Stomach (tissue), 9 donors: Measurements from ENCODE around the gene DNASE1L3. TPM values are rescaled to one million over a fixed set of nuclear protein-coding genes. Genes with fewer than 3 reads are reported as not detected.

Experiments
- DNase-seq, 2 donors: peaks; one replicate each; pipeline versions ENCODE4 v3.0.0 to v3.0.0-alpha.2; 2013 to 2019
- H3K27ac ChIP-seq, 5 donors: fragments of 200-600 bp in 4 of 5; sonication (generic) in 4 of 5; one replicate each; pipeline ENCODE4 v1.5.1; 2013 to 2019; ENCODE audit warnings: mild to moderate bottlenecking in 1 of 5, moderate library complexity in 1 of 5
- H3K27me3 ChIP-seq, 3 donors: fragments of 200-600 bp; sonication (generic); one replicate each; pipeline ENCODE4 v1.5.1; 2017 to 2019; ENCODE audit warnings: mixed run types in 1 of 3
- H3K36me3 ChIP-seq, 4 donors: fragments of 200-600 bp; sonication (generic); 1 replicate in 3 of 4; 2 replicates in 1 of 4; pipeline ENCODE4 v1.5.1; 2016 to 2019
- H3K4me1 ChIP-seq, 4 donors: fragments of 200-600 bp; sonication (generic); one replicate each; pipeline ENCODE4 v1.5.1; 2016 to 2019
- H3K4me3 ChIP-seq, 4 donors: fragments of 200-600 bp; sonication (generic) in 3 of 4; one replicate each; pipeline ENCODE4 v1.5.1; 2016 to 2019; ENCODE audit warnings: mild to moderate bottlenecking in 1 of 4
- H3K9me3 ChIP-seq, 4 donors: fragments of 200-600 bp; sonication (generic); one replicate each; pipeline ENCODE4 v1.5.1; 2016 to 2019
- EP300 ChIP-seq: sonication (generic); formaldehyde crosslinking; IDR thresholded peaks from one replicate; pipeline ENCODE4 v1.6.1; 2017; ENCODE audit warnings: antibody characterized with exemption
- POLR2A ChIP-seq, 4 donors: fragments of 450-650 bp; IDR thresholded peaks; one replicate each; pipeline ENCODE4 v1.6.1; 2016; ENCODE audit warnings: antibody characterized with exemption in 4 of 4, control low read depth in 2 of 4, mild to moderate bottlenecking in 1 of 4, moderate library complexity in 1 of 4
- POLR2AphosphoS5 ChIP-seq, 3 donors: sonication (generic); formaldehyde crosslinking; IDR thresholded peaks; one replicate each; pipeline ENCODE4 v1.6.1; 2016; ENCODE audit warnings: antibody characterized with exemption in 3 of 3
- WGBS, 5 donors: extraction: QIAGEN DNeasy Blood & Tissue Kit in 3 of 5; methylation state at CpG; one replicate each; pipeline versions ENCODE4 v1.1.5 to v1.1.7; 2013 to 2018; 5-methylcytosine and 5-hydroxymethylcytosine counted together
- intact Hi-C: fragments of 100-400 bp; cut with DNase I; formaldehyde crosslinking; loops from one replicate; pipeline ENCODE4 v1.15.1; 2023; ENCODE audit warnings: low total_unique reads
- polyA plus RNA-seq, 3 donors: library from polyadenylated mRNA; stranded (reverse); fragments of 200-250 nt; gene quantifications; one replicate each; pipeline ENCODE4 v1.2.3, GENCODE V29; 2013
- total RNA-seq, 5 donors: library from RNA; depleted of rRNA; stranded (reverse); fragments of >200 nt; gene quantifications; one replicate each; pipeline versions ENCODE4 v1.1.0 to v1.2.3, GENCODE V29; 2014 to 2016
- TF ChIP-seq, protein P1 (sequence below), 7 experiments: fragments of 450-650 bp in 4 of 7; fragments of 200-600 bp in 3 of 7; sonication (generic) in 3 of 7; IDR thresholded peaks; one replicate each; pipeline ENCODE4 v1.5.1; 2016 to 2019; ENCODE audit warnings: antibody characterized with exemption in 7 of 7, control low read depth in 2 of 7, mild to moderate bottlenecking in 1 of 7
- donor health status: healthy with polysubstance abuse.
- donor health status: Bipolar disorder and iron deficiency.
- donor health status: healthy.

The DNASE1L3 gene
- total and polyA plus RNA-seq, 8 donors, result 0.43 to 10.4 (median 3.1) TPM; not detected in 2

DNA sequence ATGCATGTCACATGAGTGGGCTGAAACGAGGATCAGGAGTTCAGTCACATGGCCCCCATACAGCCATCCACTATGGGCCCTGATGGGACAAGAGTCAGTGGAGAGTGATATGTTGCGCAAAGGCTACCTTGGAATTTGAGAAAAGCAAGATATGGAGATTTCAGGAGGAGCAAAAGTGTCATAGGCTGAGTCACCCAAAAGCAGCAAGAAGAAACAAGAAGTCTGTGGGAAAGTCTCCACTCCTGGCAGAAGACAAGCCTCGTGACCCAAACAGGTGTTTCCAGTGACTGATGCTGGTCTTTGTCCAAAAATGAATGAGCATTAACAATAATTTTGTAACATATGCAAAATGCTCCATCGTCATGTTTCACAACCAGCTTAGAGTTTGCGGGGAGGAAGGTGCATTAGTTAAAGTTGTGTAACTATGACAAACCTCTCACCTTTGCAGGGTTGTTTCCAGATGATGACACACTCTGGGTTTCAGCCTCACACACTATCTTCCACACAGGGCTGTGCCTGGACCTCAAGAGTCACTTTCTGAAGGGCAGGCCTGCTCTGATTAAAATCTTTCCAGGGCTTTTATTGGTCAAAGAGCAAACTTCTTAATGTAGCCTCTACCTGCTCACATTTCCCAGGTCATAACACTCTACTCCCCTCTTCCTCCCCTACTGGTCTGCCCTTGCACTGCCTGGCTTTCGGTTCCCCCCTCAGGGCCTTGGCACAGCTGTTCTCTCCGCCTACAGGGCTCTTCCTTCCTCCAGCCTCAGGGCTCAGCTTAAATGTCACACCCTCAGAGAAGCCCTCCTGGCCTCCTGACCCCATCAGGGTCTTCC, 3.9 kb upstream of the DNASE1L3 start:
- H3K4me1 ChIP-seq, result peaks cover 9 to 15% (median 11%) of the 10 kb centered on the region in 4 donors
- H3K9me3 ChIP-seq, result no peaks in the 10 kb centered on the region
- 65 to 74% (median 69%) methylated on average over 7 of the region's 7 CpGs for WGBS, 5 donors
- no peak overlapping the region for H3K27ac ChIP-seq
- intact Hi-C loops, result no loop called here
- no peaks in the 10 kb centered on the region for H3K27me3 ChIP-seq
- H3K4me3 ChIP-seq, result no peak overlapping the region
- no peak for DNase-seq
- H3K36me3 ChIP-seq, result no peaks in the 10 kb centered on the region
- no peak for TF ChIP-seq POLR2A (IDR thresholded peaks at IDR 0.05)
- no peak for TF ChIP-seq POLR2AphosphoS5 (IDR thresholded peaks at IDR 0.05)
- no peak for TF ChIP-seq EP300
- TF ChIP-seq, protein P1, sequence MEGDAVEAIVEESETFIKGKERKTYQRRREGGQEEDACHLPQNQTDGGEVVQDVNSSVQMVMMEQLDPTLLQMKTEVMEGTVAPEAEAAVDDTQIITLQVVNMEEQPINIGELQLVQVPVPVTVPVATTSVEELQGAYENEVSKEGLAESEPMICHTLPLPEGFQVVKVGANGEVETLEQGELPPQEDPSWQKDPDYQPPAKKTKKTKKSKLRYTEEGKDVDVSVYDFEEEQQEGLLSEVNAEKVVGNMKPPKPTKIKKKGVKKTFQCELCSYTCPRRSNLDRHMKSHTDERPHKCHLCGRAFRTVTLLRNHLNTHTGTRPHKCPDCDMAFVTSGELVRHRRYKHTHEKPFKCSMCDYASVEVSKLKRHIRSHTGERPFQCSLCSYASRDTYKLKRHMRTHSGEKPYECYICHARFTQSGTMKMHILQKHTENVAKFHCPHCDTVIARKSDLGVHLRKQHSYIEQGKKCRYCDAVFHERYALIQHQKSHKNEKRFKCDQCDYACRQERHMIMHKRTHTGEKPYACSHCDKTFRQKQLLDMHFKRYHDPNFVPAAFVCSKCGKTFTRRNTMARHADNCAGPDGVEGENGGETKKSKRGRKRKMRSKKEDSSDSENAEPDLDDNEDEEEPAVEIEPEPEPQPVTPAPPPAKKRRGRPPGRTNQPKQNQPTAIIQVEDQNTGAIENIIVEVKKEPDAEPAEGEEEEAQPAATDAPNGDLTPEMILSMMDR (IDR thresholded peaks at IDR 0.05), result no peak

DNA sequence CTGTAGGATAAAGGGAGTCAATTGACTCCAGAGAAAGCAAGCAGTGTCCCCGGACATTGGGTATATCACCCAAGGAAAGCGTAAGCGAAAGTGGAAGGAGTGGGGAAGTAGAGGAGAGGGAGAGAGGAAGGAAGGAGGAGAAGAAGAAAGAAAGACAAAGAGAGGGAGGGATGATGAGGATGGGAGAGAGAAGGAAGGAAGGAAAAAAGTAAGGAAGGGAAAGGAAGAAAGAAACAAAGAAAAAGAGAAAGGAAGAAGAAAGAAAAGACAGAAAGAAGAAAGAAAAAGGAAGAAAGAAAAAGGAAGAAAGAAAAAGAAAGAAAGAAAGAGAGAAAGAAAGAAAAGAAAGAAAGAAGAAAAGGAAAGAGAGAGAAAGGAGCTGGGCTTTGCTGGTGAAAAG, 839 bp downstream of the DNASE1L3 start:
- no peak for DNase-seq
- Histone ChIP-seq H3K27me3 (no peaks in the 10 kb centered on the region), H3K36me3 (no peaks in the 10 kb centered on the region), H3K27ac (no peak overlapping the region), H3K9me3 (no peaks in the 10 kb centered on the region), H3K4me3 (no peak overlapping the region), H3K4me1 (peaks cover 0 to 3% (median 0%) of the 10 kb centered on the region in 4 donors)
- intact Hi-C loops, result no loop called here
- TF ChIP-seq POLR2AphosphoS5 (IDR thresholded peaks at IDR 0.05) (no peak), POLR2A (IDR thresholded peaks at IDR 0.05) (no peak), EP300 (no peak)
- TF ChIP-seq, protein P1 (IDR thresholded peaks at IDR 0.05), result no peak
- WGBS, 5 donors, result 61 to 88% (median 83%) methylated on average over 3 of the region's 3 CpGs

GRCh38 chr3:58207954-58208353, 2.8 kb downstream of the DNASE1L3 start:
- Histone ChIP-seq H3K4me3 (no peak overlapping the region), H3K27me3 (no peaks in the 10 kb centered on the region), H3K4me1 (peaks cover 0 to 3% (median 0%) of the 10 kb centered on the region in 4 donors), H3K36me3 (no peaks in the 10 kb centered on the region), H3K9me3 (no peaks in the 10 kb centered on the region), H3K27ac (no peak overlapping the region)
- intact Hi-C loops, result no loop called here
- no peak for DNase-seq
- 85 to 95% (median 93%) methylated on average over 4 of the region's 4 CpGs for WGBS, 5 donors
- TF ChIP-seq POLR2A (IDR thresholded peaks at IDR 0.05) (no peak), EP300 (no peak), POLR2AphosphoS5 (IDR thresholded peaks at IDR 0.05) (no peak)
- TF ChIP-seq, protein P1 (IDR thresholded peaks at IDR 0.05), result no peak

- no peak overlapping the region for H3K4me3 ChIP-seq
- no peak for DNase-seq
- WGBS, 5 donors, result 61 to 88% (median 78%) methylated on average over 4 to 5 of the region's 5 CpGs
- H3K9me3 ChIP-seq, result no peaks in the 10 kb centered on the region
- no peak overlapping the region for H3K27ac ChIP-seq
- intact Hi-C loops, result no loop called here
- TF ChIP-seq POLR2AphosphoS5 (IDR thresholded peaks at IDR 0.05) (no peak), POLR2A (IDR thresholded peaks at IDR 0.05) (no peak), EP300 (no peak)
- H3K27me3 ChIP-seq, result no peaks in the 10 kb centered on the region
- no peaks in the 10 kb centered on the region for H3K36me3 ChIP-seq
- peaks cover 0 to 3% (median 0%) of the 10 kb centered on the region in 4 donors for H3K4me1 ChIP-seq
Observed at GRCh38 chr3:58206406-58207011, 4.3 kb downstream of the DNASE1L3 start.
